Stimulated activated CD8-positive, alpha-beta memory T cell treated with anti-CD3 and anti-CD28 coated beads, Interleukin-4, amount 100 ng/mL, for 1 hour (primary cell): ENCODE data around the gene CYB561D1.
A peak's percentile ranks its signal among the peaks of the same experiment; 100 is the strongest.

Experiments
- DNase-seq, 2 donors: peaks; one replicate each; pipeline ENCODE4 v3.0.0-alpha.2; 2020; ENCODE audit warnings: low read depth in 2 of 2, low spot score in 1 of 2

Gene CYB561D1

GRCh38 chr1:109479901-109480300, 14.0 kb upstream of the CYB561D1 start:
- DNase-seq, result no peak

GRCh38 chr1:109481646-109482045, 12.2 kb upstream of the CYB561D1 start:
- DNase-seq, result no peak

GRCh38 chr1:109482242-109482641, 11.7 kb upstream of the CYB561D1 start:
- no peak for DNase-seq

GRCh38 chr1:109482791-109483671, 10.9 kb upstream of the CYB561D1 start:
- DNase-seq, result peak in 1 of 2 donors; percentile 15

- peak; percentile 71 to 87 for DNase-seq
Observed at GRCh38 chr1:109483672-109484518, 10.0 kb upstream of the CYB561D1 start, which contains the start of gene ATXN7L2. Gene ATXN7L2, plus strand, starts transcription at chr1:109483905. Its CDS starts 49 bp downstream, at chr1:109483954.

GRCh38 chr1:109484519-109484975, 9.3 kb upstream of the CYB561D1 start:
- no peak for DNase-seq

GRCh38 chr1:109485001-109485400, 8.9 kb upstream of the CYB561D1 start:
- no peak for DNase-seq

- DNase-seq, result no peak
Observed at GRCh38 chr1:109487261-109487660, 6.6 kb upstream of the CYB561D1 start.

- DNase-seq, result no peak
Observed at GRCh38 chr1:109488201-109488600, 5.7 kb upstream of the CYB561D1 start.

- DNase-seq, result no peak
Observed at GRCh38 chr1:109488696-109489095, 5.2 kb upstream of the CYB561D1 start.

- DNase-seq, result peak; percentile 50 to 58
Observed at GRCh38 chr1:109490029-109490933, 3.6 kb upstream of the CYB561D1 start.

GRCh38 chr1:109490934-109491302, 3.0 kb upstream of the CYB561D1 start:
- DNase-seq, result no peak

GRCh38 chr1:109491372-109491771, 2.5 kb upstream of the CYB561D1 start:
- DNase-seq, result no peak

GRCh38 chr1:109492779-109493178, 1.1 kb upstream of the CYB561D1 start:
- DNase-seq, result no peak

- no peak for DNase-seq
Observed at GRCh38 chr1:109493227-109493626, 667 bp upstream of the CYB561D1 start.

- DNase-seq, result no peak
Observed at GRCh38 chr1:109495738-109496137, 1.8 kb downstream of the CYB561D1 start.

GRCh38 chr1:109497449-109498160, 3.7 kb downstream of the CYB561D1 start:
- DNase-seq, result no peak

GRCh38 chr1:109498161-109498801, 4.4 kb downstream of the CYB561D1 start:
- no peak for DNase-seq

- no peak for DNase-seq
Observed at GRCh38 chr1:109499081-109499480, 5.2 kb downstream of the CYB561D1 start.
